Measurements from ENCODE around the gene FAM200B. TPM values are rescaled to one million over a fixed set of nuclear protein-coding genes. Genes with fewer than 3 reads are reported as not detected.

The FAM200B gene
- total and polyA plus RNA-seq, 2 of the 4 experiments (the other 2 are of a cell fraction): 16.7 to 18.5 TPM

DNA sequence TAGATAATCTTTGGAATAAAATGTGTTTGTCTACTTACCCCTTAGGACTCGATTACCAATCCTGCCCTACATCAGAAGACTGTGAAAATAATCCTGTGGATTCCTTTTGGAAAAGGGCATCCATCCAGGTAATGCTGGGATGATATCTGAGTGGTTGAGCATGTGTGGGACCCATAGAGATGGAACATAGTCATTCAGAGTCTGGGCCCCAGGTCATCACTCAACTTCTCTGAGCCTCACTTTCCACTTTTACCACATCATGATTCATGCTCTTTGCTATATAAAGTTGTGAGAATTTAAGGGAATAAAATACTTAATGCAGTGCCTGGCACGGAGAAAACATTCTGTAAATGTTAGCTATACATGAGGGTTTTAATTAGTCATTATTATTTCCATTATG lies 30.1 kb downstream of the FAM200B start:
- in situ Hi-C loops (cut with MboI; ENCODE audit: low sequenced_read_pairs): no loop called here
- H3K23ac ChIP-seq (ENCODE audit: low read depth, low read length): no peak overlapping the region
- no peaks in the 10 kb centered on the region; the same call in 1 of the 2 replicates for H3K36me3 ChIP-seq (ENCODE audit: control insufficient read depth, insufficient read depth, low read length)
- intact Hi-C loops (cut with micrococcal nuclease): no loop called here
- no peak overlapping the region for H3K9ac ChIP-seq (ENCODE audit: low read depth, low read length)
- ChIA-PET POLR2A (ENCODE audit: unreplicated experiment) (no interaction called here), CTCF (no interaction called here)
- H2AK5ac ChIP-seq (ENCODE audit: low read depth, low read length): no peak overlapping the region
- dilution Hi-C loops (cut with HindIII; ENCODE audit: low sequenced_read_pairs, unreplicated experiment): no loop called here
- DNase-seq (no peak), ATAC-seq (ENCODE audit: low read depth) (no peak)
- no peak overlapping the region for H3K4ac ChIP-seq (ENCODE audit: low read depth, low read length)
- no peak overlapping the region for H2BK20ac ChIP-seq (ENCODE audit: low read depth, low read length)
- H3K27ac ChIP-seq (ENCODE audit: insufficient read depth, low read length): no peak overlapping the region
- H2BK5ac ChIP-seq (ENCODE audit: low read depth, low read length, poor library complexity, severe bottlenecking): no peak overlapping the region
- no peak overlapping the region for H2AK9ac ChIP-seq (replicated peaks; ENCODE audit: low read depth, low read length, poor library complexity)
- no peak overlapping the region for H3K14ac ChIP-seq (replicated peaks; ENCODE audit: low read depth, low read length)
- no peak overlapping the region for H4K5ac ChIP-seq (ENCODE audit: low read depth, low read length)
- H3K27me3 ChIP-seq (ENCODE audit: control insufficient read depth, insufficient read depth, low read length): no peaks in the 10 kb centered on the region
- BruUV-seq (replicated peaks): no TSS peak
- no peaks in the 10 kb centered on the region for H3K79me1 ChIP-seq (ENCODE audit: low read depth in 1 of 2, low read length in 2 of 2)
- no peak overlapping the region for H2BK15ac ChIP-seq (ENCODE audit: low read depth, low read length)
- no peak overlapping the region for H3K56ac ChIP-seq (ENCODE audit: extremely low read depth, insufficient read depth, low read length)
- H3K4me3 ChIP-seq (ENCODE audit: insufficient read depth, low read depth, low read length): no peak overlapping the region
- TF ChIP-seq SMC3 (IDR thresholded peaks at IDR 0.05; ENCODE audit: low read depth, low read length) (no peak), RFX5 (IDR thresholded peaks at IDR 0.05; ENCODE audit: low read depth, low read length) (no peak), NFE2L2 (IDR thresholded peaks at IDR 0.05; ENCODE audit: low read depth, low read length) (no peak), RCOR1 (IDR thresholded peaks at IDR 0.05; ENCODE audit: insufficient replicate concordance, low read length) (no peak)
- TF ChIP-seq, protein P1, sequence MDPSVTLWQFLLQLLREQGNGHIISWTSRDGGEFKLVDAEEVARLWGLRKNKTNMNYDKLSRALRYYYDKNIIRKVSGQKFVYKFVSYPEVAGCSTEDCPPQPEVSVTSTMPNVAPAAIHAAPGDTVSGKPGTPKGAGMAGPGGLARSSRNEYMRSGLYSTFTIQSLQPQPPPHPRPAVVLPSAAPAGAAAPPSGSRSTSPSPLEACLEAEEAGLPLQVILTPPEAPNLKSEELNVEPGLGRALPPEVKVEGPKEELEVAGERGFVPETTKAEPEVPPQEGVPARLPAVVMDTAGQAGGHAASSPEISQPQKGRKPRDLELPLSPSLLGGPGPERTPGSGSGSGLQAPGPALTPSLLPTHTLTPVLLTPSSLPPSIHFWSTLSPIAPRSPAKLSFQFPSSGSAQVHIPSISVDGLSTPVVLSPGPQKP (IDR thresholded peaks at IDR 0.05; ENCODE audit: borderline replicate concordance, low read depth, low read length): no peak
- H4K8ac ChIP-seq (ENCODE audit: low read depth in 2 of 2, low read length in 2 of 2): no peak overlapping the region
- no peak overlapping the region for H3K18ac ChIP-seq (ENCODE audit: low read depth, low read length)
- no peak overlapping the region for H4K91ac ChIP-seq (ENCODE audit: insufficient read depth, low read depth, low read length)
- no peak overlapping the region for H3K4me2 ChIP-seq (ENCODE audit: low read depth, low read length)
- no peaks in the 10 kb centered on the region for H4K20me1 ChIP-seq (ENCODE audit: insufficient read depth, low read length)
- no peaks in the 10 kb centered on the region for H3K9me3 ChIP-seq (ENCODE audit: control insufficient read depth, insufficient read depth, low read length)
- H2BK120ac ChIP-seq (ENCODE audit: low read depth, low read length): no peak overlapping the region
- peaks cover 9% of the 10 kb centered on the region for H3K4me1 ChIP-seq (ENCODE audit: control insufficient read depth, insufficient read depth, low read length)
- no CpG with 5 or more reads among the region's 2 CpGs for WGBS, 2 experiments (ENCODE audit: extremely low coverage in 2 of 2, insufficient read length in 1 of 2)
- no peak overlapping the region for H2AFZ ChIP-seq (replicated peaks; ENCODE audit: low read length, poor library complexity)
- H3K9me1 ChIP-seq (ENCODE audit: insufficient read depth, low read length): peaks cover 2% of the 10 kb centered on the region; the same call in 1 of the 2 replicates

Data from IMR-90 (cell line).